ENCODE data around the gene MXRA7.

DNA sequence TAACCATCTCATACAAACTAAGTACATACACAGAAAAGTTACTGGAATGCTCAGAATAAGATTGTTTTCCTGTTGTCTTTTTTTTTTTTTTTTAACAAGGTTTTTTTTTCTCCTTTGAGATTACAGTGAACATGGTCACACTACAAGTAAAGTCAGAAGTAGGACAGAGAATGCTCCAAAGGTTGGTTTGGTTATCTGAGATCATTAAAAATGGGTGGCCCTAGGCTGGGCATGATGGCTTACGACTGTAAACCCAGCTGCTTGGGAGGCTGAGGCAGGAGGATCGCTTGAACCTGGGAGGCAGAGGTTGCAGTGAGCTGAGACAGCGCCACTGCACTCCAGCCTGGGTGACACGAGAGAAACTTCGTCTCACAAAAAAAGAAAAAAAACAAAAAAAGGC, 60.3 kb downstream of the MXRA7 start:
- TF ChIP-seq, protein P1, sequence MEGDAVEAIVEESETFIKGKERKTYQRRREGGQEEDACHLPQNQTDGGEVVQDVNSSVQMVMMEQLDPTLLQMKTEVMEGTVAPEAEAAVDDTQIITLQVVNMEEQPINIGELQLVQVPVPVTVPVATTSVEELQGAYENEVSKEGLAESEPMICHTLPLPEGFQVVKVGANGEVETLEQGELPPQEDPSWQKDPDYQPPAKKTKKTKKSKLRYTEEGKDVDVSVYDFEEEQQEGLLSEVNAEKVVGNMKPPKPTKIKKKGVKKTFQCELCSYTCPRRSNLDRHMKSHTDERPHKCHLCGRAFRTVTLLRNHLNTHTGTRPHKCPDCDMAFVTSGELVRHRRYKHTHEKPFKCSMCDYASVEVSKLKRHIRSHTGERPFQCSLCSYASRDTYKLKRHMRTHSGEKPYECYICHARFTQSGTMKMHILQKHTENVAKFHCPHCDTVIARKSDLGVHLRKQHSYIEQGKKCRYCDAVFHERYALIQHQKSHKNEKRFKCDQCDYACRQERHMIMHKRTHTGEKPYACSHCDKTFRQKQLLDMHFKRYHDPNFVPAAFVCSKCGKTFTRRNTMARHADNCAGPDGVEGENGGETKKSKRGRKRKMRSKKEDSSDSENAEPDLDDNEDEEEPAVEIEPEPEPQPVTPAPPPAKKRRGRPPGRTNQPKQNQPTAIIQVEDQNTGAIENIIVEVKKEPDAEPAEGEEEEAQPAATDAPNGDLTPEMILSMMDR (IDR thresholded peaks at IDR 0.05): no peak
- TF ChIP-seq POLR2A (IDR thresholded peaks at IDR 0.05): no peak
